ENCODE data around the gene CUBN.

DNA sequence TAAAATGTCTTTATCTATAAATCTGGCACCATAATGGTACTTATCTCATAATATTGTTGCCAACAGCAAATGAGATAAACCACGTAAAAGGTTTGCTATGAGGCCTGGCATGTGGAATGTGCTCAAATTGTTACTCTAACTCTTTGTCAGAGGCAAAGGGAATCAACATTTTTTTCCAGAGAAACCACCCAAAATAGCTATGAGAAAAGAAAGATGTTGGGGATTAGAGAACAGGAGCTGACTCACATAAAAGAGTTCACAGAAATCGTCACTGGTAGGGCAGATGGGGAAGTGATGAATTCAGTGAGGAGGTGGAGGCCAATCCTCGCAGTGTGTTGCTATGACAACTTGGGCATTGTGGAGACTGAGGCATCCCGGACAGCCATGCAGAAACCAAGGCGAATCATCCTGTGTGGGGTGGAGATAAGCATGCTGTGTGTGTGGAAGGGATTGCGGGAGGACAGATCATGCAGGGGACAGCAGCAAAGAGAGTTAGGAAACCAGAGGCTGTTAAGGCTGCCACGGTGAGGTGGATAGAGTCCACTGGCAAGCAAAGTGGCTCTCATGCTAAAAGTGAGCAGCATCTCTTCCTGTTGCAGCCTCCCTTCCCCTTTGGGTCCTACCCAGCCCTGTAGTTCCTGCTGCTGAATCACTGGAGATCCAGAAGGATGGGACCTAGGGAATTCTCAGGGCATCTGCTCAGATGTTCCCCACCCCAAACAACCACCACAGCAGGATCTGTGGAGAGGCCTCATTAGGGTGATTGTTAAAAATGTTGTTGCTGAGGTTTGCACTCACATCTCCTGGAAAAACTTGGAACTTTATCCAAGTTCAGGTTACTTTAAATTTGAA is 103.9 kb downstream of the CUBN start:
- TF ChIP-seq, protein P1, sequence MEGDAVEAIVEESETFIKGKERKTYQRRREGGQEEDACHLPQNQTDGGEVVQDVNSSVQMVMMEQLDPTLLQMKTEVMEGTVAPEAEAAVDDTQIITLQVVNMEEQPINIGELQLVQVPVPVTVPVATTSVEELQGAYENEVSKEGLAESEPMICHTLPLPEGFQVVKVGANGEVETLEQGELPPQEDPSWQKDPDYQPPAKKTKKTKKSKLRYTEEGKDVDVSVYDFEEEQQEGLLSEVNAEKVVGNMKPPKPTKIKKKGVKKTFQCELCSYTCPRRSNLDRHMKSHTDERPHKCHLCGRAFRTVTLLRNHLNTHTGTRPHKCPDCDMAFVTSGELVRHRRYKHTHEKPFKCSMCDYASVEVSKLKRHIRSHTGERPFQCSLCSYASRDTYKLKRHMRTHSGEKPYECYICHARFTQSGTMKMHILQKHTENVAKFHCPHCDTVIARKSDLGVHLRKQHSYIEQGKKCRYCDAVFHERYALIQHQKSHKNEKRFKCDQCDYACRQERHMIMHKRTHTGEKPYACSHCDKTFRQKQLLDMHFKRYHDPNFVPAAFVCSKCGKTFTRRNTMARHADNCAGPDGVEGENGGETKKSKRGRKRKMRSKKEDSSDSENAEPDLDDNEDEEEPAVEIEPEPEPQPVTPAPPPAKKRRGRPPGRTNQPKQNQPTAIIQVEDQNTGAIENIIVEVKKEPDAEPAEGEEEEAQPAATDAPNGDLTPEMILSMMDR (IDR thresholded peaks at IDR 0.05) = no peak
- no peak for TF ChIP-seq POLR2A (IDR thresholded peaks at IDR 0.05)
